Measurements from ENCODE around the gene MAN1A2.
"Not testable (repeated sequence)": the region's sequence is repeated elsewhere in the genome, so short reads cannot be mapped to it uniquely, and the experiment has no call there.

The MAN1A2 gene

DNA sequence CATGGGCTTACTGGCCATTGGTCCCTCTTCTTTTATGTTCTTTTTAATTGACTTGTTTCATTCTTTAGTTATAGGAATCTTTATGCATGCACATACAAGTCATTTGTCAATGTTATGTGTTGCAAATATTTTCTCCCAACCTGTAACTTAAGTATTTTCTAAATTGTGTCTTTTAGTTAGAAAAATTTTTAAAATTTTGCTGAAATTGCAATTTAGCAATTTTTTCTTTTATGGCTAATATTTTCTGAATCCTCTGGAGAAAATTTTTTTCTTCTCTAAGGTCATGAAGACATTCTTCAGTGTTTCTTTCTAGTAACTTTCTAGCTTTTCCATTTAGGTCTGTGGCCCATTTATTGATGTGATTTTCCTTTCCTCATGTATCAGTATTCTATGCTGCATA is 189.7 kb downstream of the MAN1A2 start:
- no peak for DNase-seq (ENCODE audit: low read depth in 2 of 2)

GRCh38 chr1:117558451-117558850 is 191.2 kb downstream of the MAN1A2 start:
- not testable (repeated sequence) for DNase-seq (ENCODE audit: low read depth in 2 of 2)

DNA sequence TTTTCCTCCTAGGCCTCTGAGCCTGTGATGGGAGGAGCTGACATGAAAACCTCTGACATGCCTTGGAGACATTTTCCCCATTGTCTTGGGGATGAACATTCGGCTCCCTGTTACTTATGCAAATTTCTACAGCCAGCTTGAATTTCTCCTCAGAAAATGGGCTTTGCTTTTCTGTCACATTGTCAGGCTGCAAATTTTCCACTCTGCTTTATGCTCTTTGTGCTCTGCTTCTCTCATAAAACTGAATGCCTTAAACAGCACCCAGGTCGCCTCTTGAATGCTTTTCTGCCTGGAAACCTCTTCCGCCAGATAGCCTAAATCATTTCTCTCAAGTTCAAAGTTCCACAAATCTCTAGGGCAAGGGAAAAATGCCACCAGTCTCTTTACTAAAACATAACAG is 191.9 kb downstream of the MAN1A2 start:
- no peak for DNase-seq (ENCODE audit: low read depth in 2 of 2)

- DNase-seq (ENCODE audit: low read depth in 2 of 2): no peak
Observed at GRCh38 chr1:117559985-117560384, 192.7 kb downstream of the MAN1A2 start.

GRCh38 chr1:117561071-117561470 is 193.8 kb downstream of the MAN1A2 start:
- no peak for DNase-seq (ENCODE audit: low read depth in 2 of 2)

DNA sequence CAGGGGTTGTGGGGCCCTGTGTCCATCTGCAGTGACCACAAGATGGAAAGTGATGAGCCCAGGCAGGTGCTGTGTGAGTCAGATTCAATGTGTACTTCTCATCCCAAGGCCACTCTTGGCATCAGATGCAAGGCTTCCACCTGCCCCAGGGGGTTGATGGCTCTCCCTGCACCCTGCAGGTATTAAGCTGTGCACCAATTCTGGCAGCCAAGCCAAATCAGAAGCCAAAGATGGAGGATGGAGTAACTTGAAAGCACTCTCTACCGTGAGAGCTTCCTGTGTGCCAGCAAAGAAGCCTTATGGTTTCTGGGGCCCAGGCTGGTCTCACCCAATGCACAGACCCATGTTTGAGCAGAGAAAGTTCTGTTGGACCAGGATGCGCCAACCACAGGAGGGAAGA is 194.3 kb downstream of the MAN1A2 start:
- no peak for DNase-seq (ENCODE audit: low read depth in 2 of 2)

- DNase-seq (ENCODE audit: low read depth in 2 of 2): no peak
Observed at GRCh38 chr1:117562581-117563491, 195.6 kb downstream of the MAN1A2 start.

- no peak for DNase-seq (ENCODE audit: low read depth in 2 of 2)
Observed at GRCh38 chr1:117563492-117563875, 196.2 kb downstream of the MAN1A2 start.

DNA sequence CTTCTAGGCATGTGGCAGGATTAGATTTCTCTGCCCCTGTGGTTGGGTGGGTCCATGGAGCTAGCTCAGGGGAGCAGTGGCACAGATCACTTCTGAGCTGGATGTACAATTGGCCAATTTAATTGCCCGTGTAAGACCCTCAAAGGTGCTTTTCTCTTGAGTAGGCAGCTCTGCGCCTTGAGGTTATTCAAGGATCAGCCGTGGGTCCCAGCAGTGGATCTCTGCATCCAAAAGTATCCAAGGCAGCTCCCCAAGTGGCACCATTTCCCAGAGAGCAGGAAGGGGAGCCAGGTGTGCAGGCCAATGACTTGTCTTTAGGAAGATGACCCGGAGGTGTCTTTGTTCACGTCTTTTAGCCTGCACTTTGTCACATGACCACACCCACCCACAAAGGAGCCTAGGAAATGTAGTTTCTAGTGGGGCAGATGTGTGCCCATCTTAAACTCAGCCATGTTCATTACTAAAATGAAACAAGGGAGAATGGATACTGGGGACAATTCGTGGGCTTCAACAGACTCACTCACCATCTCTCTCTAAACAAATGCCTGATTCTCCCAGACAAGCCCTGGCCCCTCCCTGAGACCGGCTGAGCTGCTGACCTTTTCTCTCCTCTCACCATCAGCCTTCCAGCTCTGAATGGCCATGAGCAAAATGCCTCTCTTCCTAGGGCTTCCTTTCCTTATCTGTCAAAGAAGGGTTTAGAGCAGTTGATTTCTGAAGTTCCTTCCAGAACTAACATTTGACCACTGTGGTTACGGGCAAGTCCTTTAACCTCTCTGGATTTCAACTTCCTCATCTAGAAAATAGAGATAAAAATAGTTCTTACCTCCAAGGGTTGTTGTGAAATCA is 197.2 kb downstream of the MAN1A2 start:
- DNase-seq (ENCODE audit: low read depth in 2 of 2): no peak

DNA sequence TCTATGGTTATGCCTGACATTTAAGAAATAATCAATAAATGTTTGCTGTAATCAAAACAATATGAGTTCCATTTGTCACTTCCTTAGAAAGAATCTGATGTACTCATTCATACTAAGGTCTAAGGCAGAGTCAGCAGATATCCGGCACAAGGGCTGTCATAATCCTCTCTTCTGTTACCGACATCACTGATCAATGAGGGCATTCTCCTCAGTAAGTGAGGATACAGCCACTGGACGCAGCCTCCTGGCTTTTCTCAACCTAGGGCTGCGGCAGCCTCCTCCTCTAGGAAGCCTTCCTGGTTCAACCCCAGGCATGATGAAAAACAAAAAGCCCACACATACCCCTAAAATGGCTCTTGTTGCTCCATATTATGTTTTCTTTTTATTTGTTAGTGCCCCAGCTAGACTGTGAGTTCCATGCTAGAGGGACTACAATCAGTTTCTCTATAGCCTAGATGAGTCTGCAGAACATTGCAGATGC is 197.9 kb downstream of the MAN1A2 start:
- no peak for DNase-seq (ENCODE audit: low read depth in 2 of 2)

DNA sequence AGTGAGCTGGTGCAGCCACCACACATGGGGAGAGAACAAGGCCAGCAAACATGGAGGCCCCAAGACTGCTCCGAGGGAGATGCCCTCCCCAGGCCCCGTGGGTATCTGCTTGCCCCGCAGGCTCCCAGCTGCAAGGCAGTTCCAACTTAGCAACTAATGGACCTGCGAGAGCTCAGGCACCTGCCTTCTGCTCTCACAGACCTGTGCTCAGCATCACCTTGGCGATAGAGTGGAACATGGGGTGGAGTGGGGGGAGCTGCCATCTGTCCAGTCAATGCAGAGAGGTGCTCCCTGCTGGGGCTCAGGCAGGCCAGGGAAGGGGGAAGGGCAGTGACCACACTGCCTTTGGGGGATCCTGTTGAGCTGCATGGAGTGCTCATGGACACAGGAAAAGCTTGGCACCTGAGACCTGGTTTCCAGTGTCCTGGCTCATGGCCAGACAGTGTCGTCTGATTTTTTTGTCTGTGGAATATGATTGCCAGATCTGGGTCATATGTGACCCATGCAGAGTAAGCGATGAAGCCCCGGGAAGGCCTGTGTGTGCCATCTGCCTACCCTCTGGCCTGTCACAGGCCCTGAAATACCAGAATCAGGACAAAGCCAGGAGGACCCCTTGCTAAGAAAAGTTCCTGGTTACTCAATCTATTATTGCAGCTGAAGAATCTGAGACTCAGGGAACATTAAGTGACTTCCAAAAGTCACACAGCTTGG is 198.7 kb downstream of the MAN1A2 start:
- no peak for DNase-seq (ENCODE audit: low read depth in 2 of 2)

DNA sequence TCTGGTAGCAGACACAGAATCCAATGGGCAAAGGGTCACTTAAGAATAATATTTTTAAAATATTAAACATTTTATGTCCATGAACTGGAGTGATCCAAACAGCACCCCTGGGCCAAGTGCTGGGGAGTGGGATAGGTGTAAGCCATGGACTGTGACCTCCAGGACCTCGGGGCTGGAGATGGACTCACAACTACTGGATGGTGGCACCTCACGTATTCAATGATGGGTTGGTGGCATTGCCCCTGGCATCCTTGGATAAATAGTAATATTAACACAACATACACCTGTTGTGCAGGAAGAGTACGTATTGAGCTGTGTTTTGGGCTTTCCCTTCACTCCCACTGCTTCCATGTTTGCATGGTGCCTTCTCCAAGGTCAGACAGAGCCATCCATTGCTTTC is 199.3 kb downstream of the MAN1A2 start:
- DNase-seq (ENCODE audit: low read depth in 2 of 2): no peak

GRCh38 chr1:117567435-117567834 is 200.2 kb downstream of the MAN1A2 start:
- no peak for DNase-seq (ENCODE audit: low read depth in 2 of 2)

DNA sequence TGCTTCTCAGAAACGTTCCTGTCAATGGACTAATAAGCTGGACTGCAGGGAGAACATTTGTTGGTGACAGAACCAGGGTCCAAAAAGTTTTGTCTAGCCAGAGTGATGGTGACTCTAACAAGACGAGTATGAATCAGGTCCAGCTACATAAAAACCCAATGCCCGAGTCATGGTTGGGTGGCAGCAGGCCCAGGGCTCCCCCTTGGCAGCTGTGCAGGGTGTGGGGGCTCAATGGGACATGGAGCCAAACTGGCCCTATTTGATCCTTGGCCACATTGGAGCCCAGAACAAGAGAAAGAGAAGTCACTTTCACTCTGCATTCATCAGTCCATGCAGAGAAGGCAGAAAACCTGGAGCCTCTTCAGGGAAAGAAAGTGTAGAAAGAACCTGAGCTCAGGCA is 200.7 kb downstream of the MAN1A2 start:
- no peak for DNase-seq (ENCODE audit: low read depth in 2 of 2)

DNA sequence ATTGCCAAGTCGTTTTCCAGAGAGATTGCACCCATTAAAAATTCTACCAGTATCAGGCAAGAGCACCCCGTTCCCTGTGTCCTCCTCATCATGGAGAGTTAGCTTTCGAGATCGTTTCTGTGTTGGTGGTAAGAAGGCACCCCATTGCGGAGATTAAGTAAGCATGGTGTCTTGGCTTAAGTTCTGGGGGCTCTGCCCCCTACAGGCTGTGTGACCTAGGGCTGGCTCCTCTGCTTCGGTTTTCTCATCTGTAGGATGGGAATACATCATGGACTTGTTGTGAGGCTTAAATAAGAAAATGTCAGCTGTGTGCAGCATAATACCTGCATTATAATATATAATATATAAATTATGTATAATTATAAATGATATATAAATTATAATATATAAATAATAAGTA is 201.8 kb downstream of the MAN1A2 start:
- DNase-seq (ENCODE audit: low read depth in 2 of 2): no peak

GRCh38 chr1:117569856-117570255 is 202.6 kb downstream of the MAN1A2 start:
- DNase-seq (ENCODE audit: low read depth in 2 of 2): no peak

- DNase-seq (ENCODE audit: low read depth in 2 of 2): no peak
Observed at GRCh38 chr1:117570988-117571409, 203.8 kb downstream of the MAN1A2 start.

DNA sequence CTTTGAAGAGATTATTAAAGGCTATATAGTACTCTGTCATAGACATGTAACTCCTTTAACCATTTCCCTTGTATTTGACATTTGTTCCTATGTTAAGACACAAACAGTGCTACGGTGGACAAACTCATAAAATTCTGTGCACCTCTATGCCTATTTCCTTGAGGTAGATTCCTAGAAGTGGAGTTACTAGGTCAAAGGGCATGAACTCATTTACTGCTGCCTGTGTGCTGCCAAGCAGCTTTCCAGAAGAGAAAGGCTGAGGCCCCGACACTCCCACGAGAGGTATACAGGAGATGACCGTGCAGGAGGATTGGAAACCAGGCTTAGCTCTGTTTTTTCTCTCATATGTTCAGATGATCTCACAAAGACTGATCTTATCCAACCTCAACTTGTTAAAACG is 204.2 kb downstream of the MAN1A2 start:
- no peak for DNase-seq (ENCODE audit: low read depth in 2 of 2)

GRCh38 chr1:117572546-117572945 is 205.3 kb downstream of the MAN1A2 start:
- DNase-seq (ENCODE audit: low read depth in 2 of 2): no peak

GRCh38 chr1:117573386-117574023 is 206.3 kb downstream of the MAN1A2 start:
- no peak for DNase-seq (ENCODE audit: low read depth in 2 of 2)

DNA sequence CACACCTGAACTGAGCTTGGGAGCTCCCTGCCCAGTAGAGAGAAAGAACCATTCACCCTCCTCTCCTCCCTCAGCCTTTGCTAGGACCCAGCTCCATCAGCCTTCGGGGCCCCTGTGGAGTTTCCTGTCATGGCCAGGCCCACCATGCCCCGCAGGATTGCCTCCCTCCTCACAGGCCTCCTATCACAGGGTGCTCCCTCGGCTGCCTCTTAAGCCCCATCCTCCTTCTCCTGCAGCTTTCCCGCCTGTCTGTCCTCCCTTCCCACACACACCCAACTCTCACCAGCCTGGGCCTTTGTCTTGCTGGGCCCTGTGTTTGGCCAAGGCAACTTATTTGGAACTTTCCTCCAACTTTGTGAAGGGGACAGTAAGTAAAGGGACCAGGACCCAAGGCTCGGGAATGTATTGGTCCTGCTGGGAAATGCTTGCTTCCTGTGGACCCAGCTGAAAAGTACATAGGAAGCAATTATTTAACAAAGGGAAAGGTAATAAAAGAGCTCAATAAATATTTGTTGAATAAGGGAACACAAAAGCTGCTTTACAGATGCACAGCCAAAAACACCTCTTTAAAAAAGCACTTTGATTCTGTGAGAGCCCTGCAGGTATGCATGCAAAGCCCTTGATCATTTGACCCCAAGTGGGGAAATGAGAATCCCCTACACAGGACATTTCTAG is 207.0 kb downstream of the MAN1A2 start:
- DNase-seq (ENCODE audit: low read depth in 2 of 2): no peak
